ENCODE data around the gene MAGT1. TPM values are rescaled to one million over a fixed set of nuclear protein-coding genes. Genes with fewer than 3 reads are reported as not detected.

MAGT1 gene
- total RNA-seq, 4 donors from 2014 or later, result 33.6 to 122 (median 48.6) TPM

- no peak for DNase-seq
- no peak overlapping the region for H3K4me3 ChIP-seq
- no peaks in the 10 kb centered on the region for H3K27me3 ChIP-seq
- intact Hi-C loops (cut with DNase I; ENCODE audit: low total_unique reads), result no loop called here
- H3K27ac ChIP-seq, result no peak overlapping the region
- H3K36me3 ChIP-seq, result no peaks in the 10 kb centered on the region
- H3K4me1 ChIP-seq, result no peaks in the 10 kb centered on the region
- H3K9me3 ChIP-seq, result no peaks in the 10 kb centered on the region
- TF ChIP-seq CTCF (IDR thresholded peaks at IDR 0.05), result no peak
- no peak for TF ChIP-seq POLR2A (IDR thresholded peaks at IDR 0.05)
These were observed 107.2 kb downstream of the MAGT1 start for GRCh38 chrX:77788050-77788449.

- TF ChIP-seq POLR2A (IDR thresholded peaks at IDR 0.05) (no peak), CTCF (IDR thresholded peaks at IDR 0.05) (no peak)
- intact Hi-C loops (cut with DNase I; ENCODE audit: low total_unique reads), result no loop called here
- no peak for DNase-seq
- Histone ChIP-seq H3K4me1 (no peaks in the 10 kb centered on the region), H3K36me3 (no peaks in the 10 kb centered on the region), H3K27ac (peak overlapping the region; percentile 92 to 94), H3K9me3 (no peaks in the 10 kb centered on the region), H3K4me3 (peak overlapping the region; percentile 55 to 66), H3K27me3 (no peaks in the 10 kb centered on the region)
These were observed 108.9 kb downstream of the MAGT1 start for GRCh38 chrX:77786365-77786680.

GRCh38 chrX:77785486-77786364, 109.5 kb downstream of the MAGT1 start, which contains the start of gene ATRX:
Gene ATRX, minus strand, starts transcription at chrX:77786216. Its CDS starts 215 bp downstream, at chrX:77786001.
- peak; percentile 61 to 76 for DNase-seq
- intact Hi-C loops (cut with DNase I; ENCODE audit: low total_unique reads), result no loop called here
- TF ChIP-seq CTCF (IDR thresholded peaks at IDR 0.05), result no peak
- TF ChIP-seq POLR2A (IDR thresholded peaks at IDR 0.05), result peak; percentile 33 to 36

GRCh38 chrX:77779695-77780094, 115.5 kb downstream of the MAGT1 start:
- no peaks in the 10 kb centered on the region for H3K9me3 ChIP-seq
- no peaks in the 10 kb centered on the region for H3K36me3 ChIP-seq
- no peaks in the 10 kb centered on the region for H3K4me1 ChIP-seq
- no peaks in the 10 kb centered on the region for H3K27me3 ChIP-seq
- H3K27ac ChIP-seq, result no peak overlapping the region
- TF ChIP-seq POLR2A (IDR thresholded peaks at IDR 0.05), result no peak
- TF ChIP-seq CTCF (IDR thresholded peaks at IDR 0.05), result no peak
- DNase-seq, result no peak
- intact Hi-C loops (cut with DNase I; ENCODE audit: low total_unique reads), result no loop called here
- no peak overlapping the region for H3K4me3 ChIP-seq

More at GRCh38 chrX:77785486-77786364, 109.5 kb downstream of the MAGT1 start, which contains the start of gene ATRX:
- no peaks in the 10 kb centered on the region for H3K27me3 ChIP-seq
- H3K4me3 ChIP-seq, result peak within 1 kb of the TSS; percentile 55 to 66
- no peaks in the 10 kb centered on the region for H3K9me3 ChIP-seq
- H3K36me3 ChIP-seq, result no peaks in the 10 kb centered on the region
- H3K27ac ChIP-seq, result peak within 1 kb of the TSS; percentile 92 to 94
- H3K4me1 ChIP-seq, result no peaks in the 10 kb centered on the region

- Histone ChIP-seq H3K36me3 (no peaks in the 10 kb centered on the region), H3K9me3 (no peaks in the 10 kb centered on the region), H3K27ac (no peak overlapping the region), H3K27me3 (no peaks in the 10 kb centered on the region), H3K4me1 (no peaks in the 10 kb centered on the region), H3K4me3 (no peak overlapping the region)
- TF ChIP-seq POLR2A (IDR thresholded peaks at IDR 0.05) (no peak), CTCF (IDR thresholded peaks at IDR 0.05) (no peak)
- no peak for DNase-seq
- intact Hi-C loops (cut with DNase I; ENCODE audit: low total_unique reads), result no loop called here
These were observed 118.6 kb downstream of the MAGT1 start for GRCh38 chrX:77776659-77777058.
